Right lobe of liver (tissue), 6 donors: ENCODE measurements around the gene DST. TPM values are rescaled to one million over a fixed set of nuclear protein-coding genes. Genes with fewer than 3 reads are reported as not detected.

Experiments used
- ATAC-seq, 4 donors: fragments of 200-7000 bp; cut with Tn5 transposase; one replicate each; pipeline ENCODE4 v1.9.1; 2020; ENCODE audit warnings: mild to moderate bottlenecking in 4 of 4, moderate library complexity in 4 of 4
- DNase-seq, 3 donors: peaks; one replicate each; pipeline ENCODE4 v3.0.0-alpha.2; 2020
- H3K27ac ChIP-seq, 3 donors: fragments of 200-600 bp; one replicate each; pipeline ENCODE4 v1.8.0; 2022
- H3K27me3 ChIP-seq, 2 donors: fragments of 200-600 bp; one replicate each; pipeline ENCODE4 v1.8.0; 2022
- H3K36me3 ChIP-seq, 4 donors: fragments of 200-600 bp; sonication (generic) in 1 of 4; one replicate each; pipeline versions ENCODE4 v1.5.1 to v1.8.0; 2017 to 2022; ENCODE audit warnings: control low read depth in 1 of 4
- H3K4me1 ChIP-seq, 4 donors: fragments of 200-600 bp; sonication (generic) in 1 of 4; one replicate each; pipeline versions ENCODE4 v1.5.1 to v1.8.0; 2017 to 2022; ENCODE audit warnings: control low read depth in 1 of 4
- H3K4me3 ChIP-seq, 3 donors: fragments of 200-600 bp; one replicate each; pipeline ENCODE4 v1.8.0; 2022
- H3K9me3 ChIP-seq, 4 donors: fragments of 200-600 bp; sonication (generic) in 1 of 4; one replicate each; pipeline versions ENCODE4 v1.5.1 to v1.8.0; 2017 to 2022; ENCODE audit warnings: control low read depth in 1 of 4
- POLR2A ChIP-seq: fragments of 450-650 bp; IDR thresholded peaks from one replicate; pipeline ENCODE4 v1.6.1; 2017; ENCODE audit warnings: antibody characterized with exemption, mild to moderate bottlenecking
- WGBS: methylation state at CpG from one replicate; pipeline ENCODE4 v1.1.6; 2018; ENCODE audit warnings: low coverage, low lambda C conversion rate; ENCODE audit not compliant: insufficient coverage; ENCODE audit errors: missing lambda C conversion rate; 5-methylcytosine and 5-hydroxymethylcytosine counted together
- intact Hi-C, 2 donors: fragments of 100-400 bp; cut with DNase I; formaldehyde crosslinking; loops; one replicate each; pipeline versions ENCODE4 v1.11.2 to v1.14.1; 2022
- total RNA-seq, 6 experiments: library from RNA; depleted of rRNA in 2 of 6; stranded (reverse); fragments of >200 nt in 2 of 6; fragmentation: NEBNext Ultra II Directional in 3 of 6; extraction: Animal tissue kit (Norgen Biotek cat#: 25700) in 3 of 6; gene quantifications; one replicate each; pipeline versions ENCODE4 v1.1.0 to v1.2.4, GENCODE V29; 2016 to 2023
- TF ChIP-seq, protein P1 (sequence below), 4 donors: fragments of 200-600 bp in 3 of 4; fragments of 450-650 bp in 1 of 4; IDR thresholded peaks; one replicate each; pipeline versions ENCODE4 v1.5.1 to v1.8.0; 2016 to 2022; ENCODE audit warnings: antibody characterized with exemption in 4 of 4, mild to moderate bottlenecking in 2 of 4
- donor health status: DM: no; HTN: yes; CAD: no.
- donor health status: DM: no; HTN: no; CAD: no.
- donor health status: DM: no; HTN: no; CAD: no.
- donor health status: DM: no; HTN: yes; CAD: no.
- donor health status: DM: no; HTN: yes; CAD: no.

DST gene
- total RNA-seq, 6 experiments from 2014 or later, result 92.1 to 207 (median 156) TPM

DNA sequence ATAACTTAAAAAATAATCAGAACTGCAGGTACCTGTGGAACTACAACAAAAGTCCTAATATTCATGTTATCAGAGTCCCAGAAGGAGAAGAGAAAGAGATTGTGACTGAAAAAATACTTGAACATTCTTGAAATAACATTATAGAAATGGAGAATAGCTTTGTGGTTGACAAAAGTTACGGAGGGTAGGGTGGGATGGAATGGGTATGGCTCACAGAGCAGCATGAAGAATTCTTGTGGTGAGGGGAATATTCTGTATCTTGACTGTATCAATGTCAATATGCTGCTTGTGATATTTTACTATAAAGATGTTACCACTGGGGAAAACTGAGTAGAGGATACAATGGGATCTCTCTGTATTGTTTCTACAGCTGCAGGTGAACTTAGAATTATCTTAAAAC lies 122.5 kb downstream of the DST start:
- Histone ChIP-seq H3K27me3 (no peaks in the 10 kb centered on the region), H3K36me3 (peaks cover 0 to 6% (median 2%) of the 10 kb centered on the region in 4 donors), H3K4me1 (peaks cover 0 to 62% (median 14%) of the 10 kb centered on the region in 4 donors), H3K27ac (peak overlapping the region in 1 of 3 donors; percentile 37), H3K9me3 (no peaks in the 10 kb centered on the region), H3K4me3 (no peak overlapping the region)
- no peak for ATAC-seq
- TF ChIP-seq POLR2A, result no peak
- TF ChIP-seq, protein P1, sequence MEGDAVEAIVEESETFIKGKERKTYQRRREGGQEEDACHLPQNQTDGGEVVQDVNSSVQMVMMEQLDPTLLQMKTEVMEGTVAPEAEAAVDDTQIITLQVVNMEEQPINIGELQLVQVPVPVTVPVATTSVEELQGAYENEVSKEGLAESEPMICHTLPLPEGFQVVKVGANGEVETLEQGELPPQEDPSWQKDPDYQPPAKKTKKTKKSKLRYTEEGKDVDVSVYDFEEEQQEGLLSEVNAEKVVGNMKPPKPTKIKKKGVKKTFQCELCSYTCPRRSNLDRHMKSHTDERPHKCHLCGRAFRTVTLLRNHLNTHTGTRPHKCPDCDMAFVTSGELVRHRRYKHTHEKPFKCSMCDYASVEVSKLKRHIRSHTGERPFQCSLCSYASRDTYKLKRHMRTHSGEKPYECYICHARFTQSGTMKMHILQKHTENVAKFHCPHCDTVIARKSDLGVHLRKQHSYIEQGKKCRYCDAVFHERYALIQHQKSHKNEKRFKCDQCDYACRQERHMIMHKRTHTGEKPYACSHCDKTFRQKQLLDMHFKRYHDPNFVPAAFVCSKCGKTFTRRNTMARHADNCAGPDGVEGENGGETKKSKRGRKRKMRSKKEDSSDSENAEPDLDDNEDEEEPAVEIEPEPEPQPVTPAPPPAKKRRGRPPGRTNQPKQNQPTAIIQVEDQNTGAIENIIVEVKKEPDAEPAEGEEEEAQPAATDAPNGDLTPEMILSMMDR (IDR thresholded peaks at IDR 0.05), result no peak
- no CpG with 5 or more reads among the region's 1 CpG for WGBS
- intact Hi-C loops, result no loop called here
- no peak for DNase-seq

DNA sequence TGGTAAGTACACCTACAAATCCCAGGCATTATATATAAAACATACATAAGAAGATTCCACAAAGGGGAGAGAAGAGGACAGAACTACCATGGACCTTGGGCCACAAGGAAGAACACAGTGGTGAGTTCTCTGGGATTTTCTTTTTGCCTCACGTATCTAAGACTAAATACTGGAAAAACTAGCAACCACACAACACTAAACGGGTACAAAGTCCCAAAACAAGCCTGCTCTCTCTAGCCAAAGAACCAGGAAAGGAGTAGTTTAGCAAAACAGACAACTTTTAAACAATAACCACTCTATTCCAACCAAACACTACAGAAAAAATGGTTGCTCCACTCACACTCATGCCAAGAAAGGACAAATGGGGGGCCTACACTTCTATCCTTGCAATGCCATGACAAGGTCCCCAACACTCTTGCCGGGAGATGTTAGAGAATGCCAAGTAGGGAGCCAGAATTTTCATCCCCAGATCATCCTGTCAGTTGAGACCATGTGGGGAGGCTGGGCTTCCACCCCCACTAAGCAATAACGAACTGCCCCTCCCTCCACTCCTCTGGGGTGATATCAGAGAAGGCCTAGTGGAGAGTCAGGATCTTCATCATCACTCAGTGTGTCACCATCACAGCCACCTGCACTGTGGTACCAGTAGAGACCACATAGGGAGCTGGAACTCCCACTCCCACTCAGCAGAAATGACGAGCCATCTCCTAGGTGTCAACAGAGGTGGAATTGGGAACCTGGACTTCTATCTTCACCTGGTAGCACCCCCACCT lies 123.5 kb downstream of the DST start:
- WGBS, result 41% methylated on average over 4 of the region's 5 CpGs
- H3K27me3 ChIP-seq, result no peaks in the 10 kb centered on the region
- H3K9me3 ChIP-seq, result no peaks in the 10 kb centered on the region
- H3K36me3 ChIP-seq, result peaks cover 0 to 3% (median 1%) of the 10 kb centered on the region in 4 donors
- intact Hi-C loops, result no loop called here
- H3K27ac ChIP-seq, result peak overlapping the region; percentile 29 to 82 (median 33)
- H3K4me3 ChIP-seq, result no peak overlapping the region
- H3K4me1 ChIP-seq, result peaks cover 0 to 69% (median 17%) of the 10 kb centered on the region in 4 donors
- DNase-seq (no peak), ATAC-seq (peak; percentile 19 to 50 (median 44))
- TF ChIP-seq, protein P1 (IDR thresholded peaks at IDR 0.05), result no peak
- TF ChIP-seq POLR2A, result no peak

DNA sequence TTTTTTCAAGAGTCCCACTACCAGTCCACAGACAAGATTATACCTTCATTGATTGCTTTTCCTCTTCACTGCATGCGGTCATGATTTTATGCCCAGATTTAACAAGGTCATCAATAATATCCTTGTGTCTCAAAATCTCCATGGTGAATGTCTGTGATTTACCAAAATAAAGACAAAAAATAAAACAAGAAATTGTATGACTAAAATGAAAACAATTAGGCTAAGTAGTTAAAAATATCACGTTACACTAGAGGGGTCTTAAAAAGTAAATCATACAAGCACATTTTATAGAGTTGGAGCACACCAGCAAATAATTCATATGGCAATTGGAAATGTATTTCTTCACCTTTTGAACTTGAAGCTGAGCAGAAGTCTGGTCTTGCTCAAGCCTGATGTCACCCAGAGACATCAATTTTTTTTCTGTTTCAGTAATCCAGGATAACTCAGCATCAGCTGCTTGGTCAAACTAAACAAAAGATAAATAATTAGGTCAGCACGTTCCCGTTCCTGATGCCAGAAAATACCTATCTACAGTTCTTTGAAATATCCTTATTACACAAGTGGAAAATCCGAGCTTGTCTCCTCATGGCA lies 125.4 kb downstream of the DST start:
- H3K4me1 ChIP-seq, result peaks cover 0 to 79% (median 19%) of the 10 kb centered on the region in 4 donors
- WGBS, result 34% methylated on average over 5 of the region's 5 CpGs
- H3K36me3 ChIP-seq, result peaks cover 0 to 3% (median 0%) of the 10 kb centered on the region in 4 donors
- peak overlapping the region; percentile 30 to 82 (median 33) for H3K27ac ChIP-seq
- H3K27me3 ChIP-seq, result no peaks in the 10 kb centered on the region
- no peaks in the 10 kb centered on the region for H3K9me3 ChIP-seq
- intact Hi-C loops, result no loop called here
- DNase-seq (no peak), ATAC-seq (peak; percentile 7 to 54 (median 36))
- H3K4me3 ChIP-seq, result no peak overlapping the region
- TF ChIP-seq, protein P1 (IDR thresholded peaks at IDR 0.05), result no peak
- no peak for TF ChIP-seq POLR2A

DNA sequence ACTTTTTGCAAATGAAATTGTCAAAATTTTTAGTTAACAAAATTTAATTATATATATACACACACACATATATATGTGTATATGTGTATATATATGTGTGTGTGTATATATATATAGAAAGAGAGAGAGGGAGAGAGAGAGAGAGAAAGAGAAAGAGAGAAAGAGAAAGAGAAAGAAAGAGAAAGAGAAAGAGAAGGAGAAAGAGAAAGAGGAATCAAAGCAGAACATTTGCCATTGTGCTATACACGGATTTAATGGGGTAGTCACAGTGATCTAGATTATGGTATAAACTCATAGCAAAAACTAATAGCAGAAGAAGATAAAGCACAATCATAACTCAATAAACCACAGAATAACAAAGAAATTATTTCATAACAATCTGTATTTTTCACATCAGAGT lies 126.7 kb downstream of the DST start:
- Histone ChIP-seq H3K27me3 (no peaks in the 10 kb centered on the region), H3K27ac (peak overlapping the region; percentile 23 to 82 (median 60)), H3K36me3 (peaks cover 0 to 3% (median 0%) of the 10 kb centered on the region in 4 donors), H3K9me3 (no peaks in the 10 kb centered on the region), H3K4me3 (no peak overlapping the region), H3K4me1 (peaks cover 0 to 80% (median 25%) of the 10 kb centered on the region in 4 donors)
- no peak for DNase-seq
- WGBS, result 88% methylated on average over 1 of the region's 1 CpG
- intact Hi-C loops, result no loop called here
- ATAC-seq, result no peak
- TF ChIP-seq, protein P1 (IDR thresholded peaks at IDR 0.05), result no peak
- no peak for TF ChIP-seq POLR2A
